OCI-LY3 (cell line): ENCODE measurements around the gene MRPS31.

ENCODE experiments used
- CTCF ChIP-seq: fragments of 200-600, 300-600 bp; sonication (generic); IDR thresholded peaks from 2 replicates; pipeline ENCODE4 v1.5.1; 2014; ENCODE audit warnings: antibody characterized with exemption, low read length, low read depth
- EZH2phosphoT487 ChIP-seq: fragments of 200-600 bp; shearing (Covaris generic); IDR thresholded peaks from 2 replicates; pipeline ENCODE4 v1.6.1; 2018; ENCODE audit warnings: antibody characterized with exemption, mixed run types, low read depth

- TF ChIP-seq CTCF (no peak), EZH2phosphoT487 (no peak)
Observed at GRCh38 chr13:40777809-40778175, 6.8 kb upstream of the MRPS31 start.
